PC-9 (cell line): ENCODE measurements around the gene SEPTIN14. TPM values are rescaled to one million over a fixed set of nuclear protein-coding genes. Genes with fewer than 3 reads are reported as not detected.
"Not testable (repeated sequence)": the region's sequence is repeated elsewhere in the genome, so short reads cannot be mapped to it uniquely, and the experiment has no call there.

Experiments
- BruUV-seq: library from RNA; stranded (reverse); fragments of 400-500 nt; replicated peaks from 2 replicates; lab custom pipeline; 2021; lab: Mats Ljungman, UMichigan
- CTCF ChIA-PET: fragments of 300-600 bp; sonication (Branson Sonifier 250); formaldehyde crosslinking; loops from one replicate; lab custom pipeline; 2022; ENCODE audit warnings: antibody characterized with exemption; lab: Charles Lee
- POLR2A ChIA-PET: fragments of 300-600 bp; sonication (Branson Sonifier 250); formaldehyde crosslinking; loops from one replicate; lab custom pipeline; 2022; ENCODE audit warnings: antibody characterized with exemption; ENCODE audit not compliant: unreplicated experiment; lab: Charles Lee
- DNase-seq, 2 experiments: peaks; one replicate each; pipeline versions ENCODE4 v3.0.0 to v3.0.0-alpha.2; 2015 to 2022; ENCODE audit warnings: mixed read lengths in 1 of 2
- H2AFZ ChIP-seq: fragments of 200-600 bp; sonication (generic); 2 replicates; pipeline ENCODE4 v1.8.1; 2017; ENCODE audit warnings: antibody characterized with exemption
- H3F3A ChIP-seq: fragments of 200-600 bp; sonication (generic); 2 replicates; pipeline ENCODE4 v1.8.1; 2017; ENCODE audit warnings: antibody characterized with exemption, mild to moderate bottlenecking, low read depth; ENCODE audit not compliant: insufficient read depth
- H3K27ac ChIP-seq: fragments of 200-600 bp; sonication (generic); 2 replicates; pipeline ENCODE4 v1.6.1; 2016; ENCODE audit warnings: mixed run types
- H3K27me3 ChIP-seq: fragments of 200-600 bp; sonication (generic); 2 replicates; pipeline ENCODE4 v1.6.1; 2016; ENCODE audit warnings: low read depth, mixed run types; ENCODE audit not compliant: insufficient read depth
- H3K36me3 ChIP-seq: fragments of 200-600 bp; sonication (generic); 2 replicates; pipeline ENCODE4 v1.6.1; 2016; ENCODE audit warnings: low read depth, mixed run types
- H3K4me1 ChIP-seq: fragments of 200-600 bp; sonication (generic); replicated peaks from 2 replicates; pipeline ENCODE4 v1.6.1; 2016; ENCODE audit warnings: mixed run types; ENCODE audit not compliant: insufficient read depth
- H3K4me2 ChIP-seq: fragments of 200-600 bp; sonication (generic); 2 replicates; pipeline ENCODE4 v1.6.1; 2017; ENCODE audit warnings: mixed run types
- H3K4me3 ChIP-seq: fragments of 200-600 bp; sonication (generic); 2 replicates; pipeline ENCODE4 v1.6.1; 2016; ENCODE audit warnings: mixed run types
- H3K79me2 ChIP-seq: fragments of 200-600 bp; sonication (generic); 2 replicates; pipeline ENCODE4 v1.6.1; 2017; ENCODE audit warnings: low read depth, mixed run types
- H3K9me2 ChIP-seq: fragments of 200-600 bp; sonication (generic); 2 replicates; pipeline ENCODE4 v1.8.1; 2017; ENCODE audit warnings: mild to moderate bottlenecking; ENCODE audit not compliant: insufficient read depth
- H3K9me3 ChIP-seq: fragments of 200-600 bp; sonication (generic); 2 replicates; pipeline ENCODE4 v1.8.1; 2016; ENCODE audit warnings: low read depth; ENCODE audit not compliant: insufficient read depth
- H4K20me1 ChIP-seq: fragments of 200-600 bp; sonication (generic); 2 replicates; pipeline ENCODE4 v1.8.1; 2017; ENCODE audit not compliant: insufficient read depth
- CTCF ChIP-seq: fragments of 200-600 bp; sonication (generic); conservative IDR thresholded peaks from 2 replicates; pipeline ENCODE4 v1.6.1; 2017; ENCODE audit warnings: mixed run types, antibody characterized with exemption, mild to moderate bottlenecking, moderate library complexity
- EZH2 ChIP-seq: fragments of 200-600 bp; sonication (generic); IDR thresholded peaks from 2 replicates; pipeline ENCODE4 v1.8.0; 2017; ENCODE audit warnings: antibody characterized with exemption, low read depth
- intact Hi-C: fragments of 100-400 bp; cut with micrococcal nuclease; formaldehyde crosslinking; loops from one replicate; pipeline ENCODE4 v1.10.0; 2022; ENCODE audit not compliant: unreplicated experiment
- total RNA-seq: library from RNA; stranded (reverse); gene quantifications from 2 replicates; pipeline ENCODE4 v1.2.3, GENCODE V29; 2021

SEPTIN14 gene
- total RNA-seq, 1 experiment from 2014 or later = not detected

- H3K4me1 ChIP-seq = no peaks in the 10 kb centered on the region
- H2AFZ ChIP-seq = no peak overlapping the region
- H3K4me2 ChIP-seq = no peak overlapping the region
- BruUV-seq = no TSS peak
- H3K9me3 ChIP-seq = no peaks in the 10 kb centered on the region
- no peaks in the 10 kb centered on the region for H3K79me2 ChIP-seq
- DNase-seq = no peak
- intact Hi-C loops = no loop called here
- H3K27me3 ChIP-seq = no peaks in the 10 kb centered on the region
- no peak overlapping the region for H3K27ac ChIP-seq
- H3K36me3 ChIP-seq = no peaks in the 10 kb centered on the region
- no peak for TF ChIP-seq EZH2
- TF ChIP-seq CTCF = no peak
- no peak overlapping the region for H3K4me3 ChIP-seq
- H3F3A ChIP-seq = no peaks in the 10 kb centered on the region
- no peaks in the 10 kb centered on the region for H4K20me1 ChIP-seq
- no peaks in the 10 kb centered on the region for H3K9me2 ChIP-seq
- CTCF ChIA-PET = no interaction called here
- POLR2A ChIA-PET = no interaction called here
Observed at GRCh38 chr7:55873765-55874164, 11.2 kb upstream of the SEPTIN14 start.

- no TSS peak for BruUV-seq
- DNase-seq = no peak
- H2AFZ ChIP-seq = no peak overlapping the region
- no peaks in the 10 kb centered on the region for H3K9me2 ChIP-seq
- TF ChIP-seq CTCF (no peak), EZH2 (no peak)
- H3K27me3 ChIP-seq = no peaks in the 10 kb centered on the region
- no peak overlapping the region for H3K4me3 ChIP-seq
- H3K36me3 ChIP-seq = no peaks in the 10 kb centered on the region
- no peak overlapping the region for H3K27ac ChIP-seq
- intact Hi-C loops = no loop called here
- H4K20me1 ChIP-seq = no peaks in the 10 kb centered on the region
- H3K4me2 ChIP-seq = no peak overlapping the region
- no peaks in the 10 kb centered on the region for H3K9me3 ChIP-seq
- H3K4me1 ChIP-seq = no peaks in the 10 kb centered on the region
- H3F3A ChIP-seq = no peaks in the 10 kb centered on the region
- POLR2A ChIA-PET = no interaction called here
- H3K79me2 ChIP-seq = no peaks in the 10 kb centered on the region
- CTCF ChIA-PET = no interaction called here
Observed at GRCh38 chr7:55871932-55872485, 9.5 kb upstream of the SEPTIN14 start.

GRCh38 chr7:55868989-55869388 lies 6.4 kb upstream of the SEPTIN14 start:
- not testable (repeated sequence) for H4K20me1 ChIP-seq, H3K4me2 ChIP-seq, H3K79me2 ChIP-seq

GRCh38 chr7:55845164-55845563 lies 17.4 kb downstream of the SEPTIN14 start:
- intact Hi-C loops, H3K4me1 ChIP-seq, H3K4me3 ChIP-seq, H3K4me2 ChIP-seq, H3K9me3 ChIP-seq, H3K27ac ChIP-seq, CTCF ChIA-PET, H3K27me3 ChIP-seq, DNase-seq, H3K36me3 ChIP-seq, BruUV-seq, H4K20me1 ChIP-seq, H3F3A ChIP-seq, H2AFZ ChIP-seq, H3K79me2 ChIP-seq, H3K9me2 ChIP-seq: not testable (repeated sequence)
- POLR2A ChIA-PET = interaction anchor here (0.7 kb wide), 1 partner anchor 1087 kb away, joined by 4 read pairs; no protein-coding TSS in a partner anchor

More at GRCh38 chr7:55868989-55869388, 6.4 kb upstream of the SEPTIN14 start:
- H3K27me3 ChIP-seq, H3K4me1 ChIP-seq, H3K4me3 ChIP-seq, H3K36me3 ChIP-seq, DNase-seq, H3F3A ChIP-seq, BruUV-seq, H3K9me2 ChIP-seq, H3K9me3 ChIP-seq, H3K27ac ChIP-seq, intact Hi-C loops, CTCF ChIA-PET: not testable (repeated sequence)
- POLR2A ChIA-PET = interaction anchor here (0.6 kb wide), 1 partner anchor 34 kb away, joined by 12 read pairs; no protein-coding TSS in a partner anchor
- H2AFZ ChIP-seq = peak overlapping the region; percentile 36; the same call in 1 of the 2 replicates
